ENCODE measurements around the gene RAB8B.

- TF ChIP-seq GABPB1 (CRISPR knock-in tag; IDR thresholded peaks at IDR 0.05) (no peak), ARNT (IDR thresholded peaks at IDR 0.05) (no peak), HDAC2 (IDR thresholded peaks at IDR 0.05) (no peak), KLF13 (tag; IDR thresholded peaks at IDR 0.05; ENCODE audit: borderline replicate concordance, low read depth) (no peak), BRCA1 (IDR thresholded peaks at IDR 0.05) (no peak), BRCA1 (CRISPR knock-in tag; IDR thresholded peaks at IDR 0.05) (no peak), SP1 (CRISPR knock-in tag; IDR thresholded peaks at IDR 0.05) (no peak), ZFP36 (IDR thresholded peaks at IDR 0.05; ENCODE audit: low read depth, low read length, partially characterized antibody) (no peak), ZNF274 (IDR thresholded peaks at IDR 0.05; ENCODE audit: borderline replicate concordance, low read depth, low read length) (no peak), POLR2A (conservative IDR thresholded peaks at IDR 0.05) (no peak)
These were observed 1.0 kb upstream of the RAB8B start for GRCh38 chr15:63188247-63188925.
